Activated B cell treated with CpG ODN at 0.5 μM for 24 hours (primary cell): ENCODE data around the gene FXR2. TPM values are rescaled to one million over a fixed set of nuclear protein-coding genes. Genes with fewer than 3 reads are reported as not detected.

Source experiments
- ATAC-seq: fragments of 200-7000 bp; cut with Tn5 transposase; one replicate; pipeline ENCODE4 v1.10.0; 2021; ENCODE audit warnings: low read depth, mild to moderate bottlenecking, moderate library complexity
- CTCF ChIA-PET: fragments of 350-600 bp; sonication (Branson Sonifier 250); formaldehyde crosslinking; loops from one replicate; lab custom pipeline; 2021; ENCODE audit warnings: antibody characterized with exemption; lab: Charles Lee
- POLR2A ChIA-PET: fragments of 350-600 bp; sonication (Branson Sonifier 250); formaldehyde crosslinking; loops from one replicate; lab custom pipeline; 2021; ENCODE audit warnings: antibody characterized with exemption; lab: Charles Lee
- DNase-seq: peaks from one replicate; pipeline ENCODE4 v3.0.0; 2022
- H3K27ac Mint-ChIP-seq: one replicate; pipeline ENCODE4 v1.8.0; 2020; ENCODE audit warnings: mixed read lengths
- H3K27me3 Mint-ChIP-seq: one replicate; pipeline ENCODE4 v1.8.0; 2021; ENCODE audit warnings: mixed read lengths
- H3K36me3 Mint-ChIP-seq: one replicate; pipeline ENCODE4 v1.8.0; 2021; ENCODE audit warnings: low read depth, mixed read lengths
- H3K4me1 Mint-ChIP-seq: one replicate; pipeline ENCODE4 v1.8.0; 2021; ENCODE audit warnings: mixed read lengths
- H3K4me3 Mint-ChIP-seq: one replicate; pipeline ENCODE4 v1.8.0; 2020; ENCODE audit warnings: mild to moderate bottlenecking, mixed read lengths
- H3K9me3 Mint-ChIP-seq: one replicate; pipeline ENCODE4 v1.8.0; 2020; ENCODE audit warnings: mixed read lengths
- intact Hi-C: fragments of 100-400 bp; cut with micrococcal nuclease; formaldehyde crosslinking; loops from one replicate; pipeline ENCODE4 v1.15.1; 2024
- total RNA-seq: library from RNA; stranded (reverse); gene quantifications from 2 replicates; pipeline ENCODE4 v1.2.3, GENCODE V29; 2022
- TF ChIP-seq, protein P1 (sequence below): fragments of 200-600 bp; IDR thresholded peaks from one replicate; pipeline ENCODE4 v1.8.0; 2022; ENCODE audit warnings: antibody characterized with exemption, mild to moderate bottlenecking

FXR2 gene
- total RNA-seq, 1 donor from 2014 or later, result 32.4 TPM

GRCh38 chr17:7623661-7624060, 9.0 kb upstream of the FXR2 start:
- no peak for ATAC-seq
- CTCF ChIA-PET, result no interaction called here

DNA sequence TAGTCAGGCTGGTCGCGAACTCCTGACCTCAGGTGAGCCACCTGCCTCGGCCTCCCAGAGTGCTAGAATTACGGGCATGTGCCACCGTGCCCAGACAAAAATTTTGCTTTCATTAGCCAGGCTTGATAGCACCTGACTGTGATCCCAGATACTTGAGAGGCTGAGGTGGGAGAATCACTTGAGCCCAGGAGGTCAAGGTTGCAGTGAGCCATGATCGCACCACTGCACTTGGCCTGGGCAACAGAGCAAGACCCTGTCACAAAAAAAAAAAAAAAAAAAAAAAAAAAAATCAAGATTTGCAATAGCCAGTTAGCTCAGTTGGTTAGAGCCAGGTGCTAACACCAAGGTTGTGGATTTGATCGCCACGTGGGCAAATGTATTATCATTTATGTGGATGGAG, 6.1 kb upstream of the FXR2 start:
- H3K27me3 Mint-ChIP-seq, result no peaks in the 10 kb centered on the region
- no peak for ATAC-seq
- TF ChIP-seq, protein P1, sequence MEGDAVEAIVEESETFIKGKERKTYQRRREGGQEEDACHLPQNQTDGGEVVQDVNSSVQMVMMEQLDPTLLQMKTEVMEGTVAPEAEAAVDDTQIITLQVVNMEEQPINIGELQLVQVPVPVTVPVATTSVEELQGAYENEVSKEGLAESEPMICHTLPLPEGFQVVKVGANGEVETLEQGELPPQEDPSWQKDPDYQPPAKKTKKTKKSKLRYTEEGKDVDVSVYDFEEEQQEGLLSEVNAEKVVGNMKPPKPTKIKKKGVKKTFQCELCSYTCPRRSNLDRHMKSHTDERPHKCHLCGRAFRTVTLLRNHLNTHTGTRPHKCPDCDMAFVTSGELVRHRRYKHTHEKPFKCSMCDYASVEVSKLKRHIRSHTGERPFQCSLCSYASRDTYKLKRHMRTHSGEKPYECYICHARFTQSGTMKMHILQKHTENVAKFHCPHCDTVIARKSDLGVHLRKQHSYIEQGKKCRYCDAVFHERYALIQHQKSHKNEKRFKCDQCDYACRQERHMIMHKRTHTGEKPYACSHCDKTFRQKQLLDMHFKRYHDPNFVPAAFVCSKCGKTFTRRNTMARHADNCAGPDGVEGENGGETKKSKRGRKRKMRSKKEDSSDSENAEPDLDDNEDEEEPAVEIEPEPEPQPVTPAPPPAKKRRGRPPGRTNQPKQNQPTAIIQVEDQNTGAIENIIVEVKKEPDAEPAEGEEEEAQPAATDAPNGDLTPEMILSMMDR, result no peak
- no peaks in the 10 kb centered on the region for H3K9me3 Mint-ChIP-seq
- ChIA-PET POLR2A (interaction anchor here (0.5 to 0.6 kb wide), 2 partner anchors 175 to 361 kb away, joined by 4 to 12 read pairs; no protein-coding TSS in a partner anchor), CTCF (no interaction called here)
- no peak for DNase-seq
- H3K4me3 Mint-ChIP-seq, result no peak overlapping the region
- H3K36me3 Mint-ChIP-seq, result no peaks in the 10 kb centered on the region
- intact Hi-C loops, result no loop called here
- no peak overlapping the region for H3K27ac Mint-ChIP-seq
- H3K4me1 Mint-ChIP-seq, result no peaks in the 10 kb centered on the region

More at GRCh38 chr17:7623661-7624060, 9.0 kb upstream of the FXR2 start:
- no peak overlapping the region for H3K27ac Mint-ChIP-seq
- no peak overlapping the region for H3K4me3 Mint-ChIP-seq
- H3K4me1 Mint-ChIP-seq, result peaks cover 11% of the 10 kb centered on the region
- intact Hi-C loops, result no loop called here
- TF ChIP-seq, protein P1, result no peak
- H3K9me3 Mint-ChIP-seq, result no peaks in the 10 kb centered on the region
- POLR2A ChIA-PET, result interaction anchor here (0.7 kb wide), 1 partner anchor 219 kb away, joined by 3 read pairs; no protein-coding TSS in a partner anchor
- no peak for DNase-seq
- no peaks in the 10 kb centered on the region for H3K27me3 Mint-ChIP-seq
- peaks cover 7% of the 10 kb centered on the region for H3K36me3 Mint-ChIP-seq

GRCh38 chr17:7618608-7619007, 3.9 kb upstream of the FXR2 start:
- ATAC-seq (no peak), DNase-seq (no peak)
- POLR2A ChIA-PET, result interaction anchor here (1.0 kb wide), 1 partner anchor 32 kb away, joined by 3 read pairs; the partner anchor contains the start of gene ATP1B2
- no peaks in the 10 kb centered on the region for H3K36me3 Mint-ChIP-seq
- no peaks in the 10 kb centered on the region for H3K27me3 Mint-ChIP-seq
- CTCF ChIA-PET, result no interaction called here
- H3K9me3 Mint-ChIP-seq, result no peaks in the 10 kb centered on the region
- TF ChIP-seq, protein P1, result no peak
- no peak overlapping the region for H3K27ac Mint-ChIP-seq
- no peak overlapping the region for H3K4me3 Mint-ChIP-seq
- intact Hi-C loops, result no loop called here
- peaks cover 7% of the 10 kb centered on the region for H3K4me1 Mint-ChIP-seq

GRCh38 chr17:7615265-7615747, 609 bp upstream of the FXR2 start:
- H3K27ac Mint-ChIP-seq, result peak overlapping the region; percentile 93
- no peaks in the 10 kb centered on the region for H3K9me3 Mint-ChIP-seq
- ChIA-PET POLR2A (interaction anchor here (0.6 to 6.1 kb wide), 13 partner anchors 11 to 571 kb away, joined by 3 to 109 read pairs (median 4); partner anchors contain the start of genes ACADVL, ATP1B2, CD68 and DLG4), CTCF (interaction anchor here (1.1 to 1.6 kb wide), 4 partner anchors 26 to 72 kb away, joined by 3 to 7 read pairs (median 4); partner anchors contain the start of genes SENP3, SOX15 and TP53)
- intact Hi-C loops, result loop anchor here (1.0 to 2.0 kb wide), 8 partner anchors 12 to 241 kb away; partner anchors contain the start of genes ATP1B2, MPDU1, NAA38 and SAT2
- H3K4me3 Mint-ChIP-seq, result peak overlapping the region; percentile 87
- no peaks in the 10 kb centered on the region for H3K27me3 Mint-ChIP-seq
- H3K4me1 Mint-ChIP-seq, result peaks cover 35% of the 10 kb centered on the region
- peaks cover 13% of the 10 kb centered on the region for H3K36me3 Mint-ChIP-seq
- TF ChIP-seq, protein P1, result no peak
- DNase-seq (no peak), ATAC-seq (peak; percentile 14)

DNA sequence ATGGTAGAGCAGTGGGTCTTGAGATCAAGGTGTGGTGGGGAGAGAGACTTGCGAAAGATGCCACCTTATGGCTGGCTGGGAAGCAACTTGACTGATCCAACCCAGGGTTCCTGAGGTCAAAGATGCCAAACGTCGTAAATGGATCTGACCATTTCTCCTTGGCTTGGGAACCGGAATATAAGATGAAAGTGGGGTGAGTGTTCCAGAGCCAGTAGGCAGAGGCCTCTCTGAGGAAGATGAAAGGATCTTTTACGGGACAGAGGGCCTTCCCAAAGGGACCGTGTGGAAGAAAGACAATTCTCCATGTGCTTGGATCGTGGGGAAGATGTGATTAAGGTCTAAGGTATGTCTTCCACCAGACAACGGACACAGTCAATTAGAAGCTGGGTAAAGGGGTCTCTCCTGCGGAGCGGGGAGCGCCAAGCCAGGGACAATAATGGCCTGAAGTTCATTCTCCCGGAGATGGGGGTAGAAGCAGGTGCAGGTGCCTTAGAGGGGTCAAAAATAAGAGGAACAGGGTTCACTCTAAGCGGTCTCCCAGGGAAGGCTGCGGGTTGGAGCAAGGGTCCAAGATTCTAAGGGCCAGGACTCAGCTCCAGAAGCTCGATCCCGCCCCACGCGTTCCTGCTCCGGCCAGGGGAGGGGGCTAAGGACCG, 800 bp downstream of the FXR2 start:
- Mint-ChIP-seq H3K27me3 (no peaks in the 10 kb centered on the region), H3K4me3 (peak overlapping the region; percentile 87), H3K9me3 (no peaks in the 10 kb centered on the region), H3K27ac (peak overlapping the region; percentile 82), H3K4me1 (peaks cover 40% of the 10 kb centered on the region), H3K36me3 (peaks cover 22% of the 10 kb centered on the region)
- POLR2A ChIA-PET, result interaction anchor here (0.9 to 6.1 kb wide), 9 partner anchors 12 to 278 kb away, joined by 3 to 109 read pairs (median 5); partner anchors contain the start of genes ACAP1, CD68, POLR2A and SAT2
- TF ChIP-seq, protein P1, result no peak
- DNase-seq (no peak), ATAC-seq (no peak)
- intact Hi-C loops, result loop anchor here (1.0 to 2.0 kb wide), 2 partner anchors 53 to 243 kb away; partner anchors contain the start of genes NAA38 and SENP3
- CTCF ChIA-PET, result interaction anchor here (1.0 to 1.6 kb wide), 3 partner anchors 25 to 74 kb away, joined by 4 to 7 read pairs (median 6); partner anchors contain the start of genes SENP3, SOX15 and TP53
